K562 treated with DMSO at 1 percent for 24 hours (cell line): ENCODE data around the gene SCO2. TPM values are rescaled to one million over a fixed set of nuclear protein-coding genes. Genes with fewer than 3 reads are reported as not detected.

Experiments
- total RNA-seq: library from RNA; unstranded; fragments of 300-600 nt; gene quantifications from 2 replicates; pipeline ENCODE4 v1.2.3, GENCODE V29; 2022; ENCODE audit warnings: low read depth; ENCODE audit not compliant: insufficient read depth

SCO2 gene, protein sequence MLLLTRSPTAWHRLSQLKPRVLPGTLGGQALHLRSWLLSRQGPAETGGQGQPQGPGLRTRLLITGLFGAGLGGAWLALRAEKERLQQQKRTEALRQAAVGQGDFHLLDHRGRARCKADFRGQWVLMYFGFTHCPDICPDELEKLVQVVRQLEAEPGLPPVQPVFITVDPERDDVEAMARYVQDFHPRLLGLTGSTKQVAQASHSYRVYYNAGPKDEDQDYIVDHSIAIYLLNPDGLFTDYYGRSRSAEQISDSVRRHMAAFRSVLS
- 3.4 and 6.5 TPM in 2 replicates for total RNA-seq

DNA sequence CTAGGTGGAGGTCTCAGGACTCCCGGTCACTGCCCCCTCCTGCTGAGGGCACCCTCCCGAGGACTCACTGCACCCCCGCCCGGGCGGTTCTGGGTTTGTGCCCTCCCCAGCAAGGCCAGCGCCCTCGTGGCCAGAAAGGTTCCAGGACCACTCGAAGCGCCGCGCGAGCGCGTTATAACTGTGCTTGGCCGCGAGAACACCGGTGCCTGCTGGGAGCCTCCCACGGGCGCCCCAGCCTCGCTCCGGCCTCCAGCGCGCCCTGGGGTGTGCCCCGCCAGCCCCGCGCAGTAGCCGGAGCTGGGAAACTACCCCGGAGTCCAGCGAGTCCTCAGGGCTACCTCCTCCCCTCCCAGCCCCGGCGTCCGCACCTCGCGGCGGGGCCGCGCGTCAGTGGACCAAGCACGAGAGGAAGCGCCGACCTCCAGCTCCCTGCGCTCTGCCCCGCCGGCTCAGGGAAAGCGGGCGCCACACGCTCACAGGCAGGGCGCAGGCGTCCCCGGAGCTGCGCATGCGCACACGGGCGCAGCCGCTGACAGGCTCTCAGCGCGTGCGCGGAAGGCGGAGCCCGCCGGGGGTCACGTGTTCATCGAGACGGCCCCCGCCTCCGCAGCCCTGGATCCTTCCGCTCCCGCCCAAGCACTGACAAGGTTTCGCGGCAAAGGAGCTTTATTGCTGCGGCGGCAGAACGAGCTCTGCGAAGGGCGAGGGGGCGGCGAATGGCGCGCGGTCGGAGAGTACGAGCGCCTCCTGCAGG is at the start of gene SCO2:
Gene SCO2, minus strand, starts transcription at position 495 of the 754 bp plus-strand sequence. CDS start 1,187 bp downstream, outside the sequence.

GRCh38 chr22:50562523-50563412 is 37.4 kb upstream of the SCO2 start, which contains the start of gene SYCE3:
Gene SYCE3 (minus strand): TSS chr22:50562919. CDS start chr22:50556405, 6,514 bp downstream.

GRCh38 chr22:50545522-50546325 is 20.3 kb upstream of the SCO2 start, which contains the start of gene KLHDC7B:
Gene KLHDC7B (plus strand): TSS chr22:50545899. CDS start chr22:50546244, 345 bp downstream.

DNA sequence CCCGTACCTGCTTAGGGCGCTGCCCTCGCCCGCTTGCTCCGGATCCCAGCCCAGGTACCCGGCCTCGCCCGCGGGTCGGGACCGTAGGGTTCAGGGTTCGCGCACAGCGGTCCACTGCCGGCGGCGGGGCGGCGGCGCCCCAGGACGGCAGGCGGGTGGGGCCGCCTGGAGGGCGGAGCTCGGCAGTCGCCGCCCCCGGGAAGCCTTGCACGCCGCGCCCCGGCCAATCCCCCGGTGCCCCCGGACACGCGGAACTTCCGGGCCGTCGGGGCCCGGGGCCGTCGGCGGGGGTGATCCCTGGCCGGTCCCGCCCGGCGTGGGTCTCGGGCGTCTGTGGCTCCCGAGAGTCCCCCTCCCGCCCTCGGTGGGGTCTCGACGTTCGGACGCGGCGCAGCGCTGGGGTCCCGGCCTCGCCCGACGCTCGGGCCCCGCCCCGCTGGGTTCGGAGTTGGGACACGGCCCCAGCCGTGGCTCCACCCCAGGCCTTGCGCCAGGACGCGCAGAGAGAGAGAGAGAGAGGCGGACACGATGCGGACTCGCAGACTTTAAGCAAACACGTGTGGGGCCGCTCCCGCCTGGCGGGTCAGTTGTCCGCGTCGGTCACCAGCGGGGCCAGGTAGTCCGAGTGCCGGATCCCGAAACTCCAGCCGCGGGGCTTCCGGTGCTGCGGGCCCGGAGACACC is 4.6 kb upstream of the SCO2 start, which contains the start of gene TYMP:
Gene TYMP, minus strand, starts transcription at position 116 of the 683 bp plus-strand sequence. CDS start 303 bp downstream, outside the sequence.

GRCh38 chr22:50507991-50508884 is 17.2 kb downstream of the SCO2 start, which contains the start of gene NCAPH2:
Gene NCAPH2 (plus strand): TSS chr22:50508224. CDS start chr22:50508338, 114 bp downstream.

GRCh38 chr22:50507421-50507990 is 17.9 kb downstream of the SCO2 start, which contains the start of gene LMF2:
Gene LMF2 (minus strand): TSS chr22:50507702. CDS start chr22:50507675, 27 bp downstream.

DNA sequence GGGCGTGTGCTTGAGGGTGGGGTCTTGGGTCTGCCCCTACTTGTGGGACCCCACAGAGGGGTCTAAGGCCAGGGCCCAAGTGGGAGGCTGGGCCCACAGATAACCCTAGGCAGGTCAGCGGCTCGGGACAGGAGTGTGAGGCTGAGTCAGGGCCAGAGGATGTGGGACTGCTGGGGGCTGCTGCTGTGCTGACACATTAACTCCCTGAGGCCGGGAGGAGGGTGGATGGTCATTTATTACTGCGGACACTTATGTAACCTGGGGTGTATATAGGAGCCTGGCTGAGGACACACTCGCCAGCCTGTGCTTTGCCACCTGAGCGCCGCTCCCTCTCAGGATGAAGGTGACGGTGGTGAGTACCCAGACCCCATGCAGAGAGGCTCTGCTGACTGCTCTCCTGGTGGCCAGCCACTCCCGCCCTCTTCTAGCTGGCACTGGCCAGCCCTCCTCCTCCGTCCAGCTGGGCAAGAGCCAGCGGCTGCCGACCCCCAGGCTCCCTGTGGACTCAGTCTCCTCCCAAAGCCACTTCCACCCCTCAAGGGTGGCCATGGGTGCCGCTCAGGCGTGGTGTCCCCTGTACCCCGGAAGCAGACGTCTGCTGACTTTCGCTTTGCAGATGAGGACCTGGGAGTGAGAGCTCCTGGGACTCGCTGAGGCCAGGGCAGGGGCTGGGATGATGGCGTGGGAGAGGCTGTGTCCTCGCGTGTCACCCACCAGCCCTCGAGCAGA is 38.7 kb downstream of the SCO2 start, which contains the start of gene MIOX:
Gene MIOX, plus strand, starts transcription at position 299 of the 729 bp plus-strand sequence. Its CDS starts 39 bp downstream, at position 338.

GRCh38 chr22:50481440-50482106 is 43.8 kb downstream of the SCO2 start, which contains the start of gene ADM2:
Gene ADM2 (plus strand): TSS chr22:50481543. CDS start chr22:50481848, 305 bp downstream.

DNA sequence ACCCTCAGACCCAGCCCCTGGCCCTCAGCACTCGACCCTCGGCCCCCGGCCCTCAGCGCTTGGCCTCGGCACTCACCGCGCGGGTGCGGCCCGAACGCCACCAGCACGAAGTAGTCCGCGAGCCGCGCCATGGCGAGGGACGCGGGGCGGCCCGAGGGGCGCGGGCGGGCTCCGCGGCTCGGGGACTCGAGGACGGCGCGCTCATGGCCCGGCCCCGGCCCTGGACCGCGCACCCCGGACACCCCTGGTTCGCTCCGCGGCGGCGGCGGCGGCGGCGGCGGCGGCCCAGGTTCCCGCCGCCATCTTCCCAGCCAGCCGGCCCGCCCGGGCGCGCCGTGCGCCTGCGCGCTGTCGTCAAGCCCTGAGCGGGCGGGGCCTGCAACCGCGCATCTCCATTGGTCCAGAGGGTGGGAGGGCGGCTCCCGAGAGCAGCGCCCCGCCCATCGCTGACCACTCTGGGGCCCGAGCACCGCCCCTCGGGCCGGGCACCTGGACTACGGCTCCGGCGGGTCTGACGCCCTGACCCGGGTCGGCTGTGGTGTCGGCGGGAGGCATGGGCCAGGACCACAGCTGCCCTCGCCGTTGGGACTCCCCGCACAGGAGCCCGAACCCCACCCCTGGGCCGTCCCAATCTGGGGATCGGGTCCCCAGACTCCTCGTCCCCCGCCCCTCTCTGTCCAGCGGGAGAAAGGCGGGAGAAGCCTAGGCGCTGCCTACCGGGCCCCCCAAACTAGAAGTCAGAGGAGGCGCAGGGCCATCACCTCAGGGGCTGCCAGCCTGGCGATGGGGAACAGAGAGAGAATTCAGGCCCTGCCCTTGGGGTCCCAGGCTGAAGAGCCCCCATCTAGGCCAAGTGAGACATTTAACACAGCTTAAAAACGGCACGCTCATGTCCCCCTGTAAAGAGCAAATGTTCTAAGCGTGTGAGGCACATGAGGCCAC is 50.4 kb downstream of the SCO2 start, which contains the start of gene SBF1:
Gene SBF1, minus strand, starts transcription at position 326 of the 942 bp plus-strand sequence. Its CDS starts 195 bp downstream, at position 131.

Other genes starting within 250 kb of the SCO2 start
- 34.9 and 38.8 TPM in 2 replicates for gene PLXNB2, start 218.0 kb downstream of the SCO2 start, total RNA-seq
- gene DENND6B, start 198.6 kb downstream of the SCO2 start, total RNA-seq: 2.9 and 3.5 TPM in 2 replicates
- gene PPP6R2, start 182.3 kb downstream of the SCO2 start, total RNA-seq: 61.9 and 66.5 TPM in 2 replicates
- gene SBF1, start 50.6 kb downstream of the SCO2 start, total RNA-seq: 69.1 and 76.1 TPM in 2 replicates
- gene ADM2, start 44.1 kb downstream of the SCO2 start, total RNA-seq: 12.9 and 14.0 TPM in 2 replicates
- gene MIOX, start 38.7 kb downstream of the SCO2 start, total RNA-seq: not detected in 2 replicates
- 72.9 and 74.8 TPM in 2 replicates for gene LMF2, start 17.9 kb downstream of the SCO2 start, total RNA-seq
- gene NCAPH2, start 17.4 kb downstream of the SCO2 start, total RNA-seq: 67.3 and 87.7 TPM in 2 replicates
- gene TYMP, start 4.4 kb upstream of the SCO2 start, total RNA-seq: 2.3 and 3.7 TPM in 2 replicates
- 5.1 and 7.9 TPM in 2 replicates for gene KLHDC7B, start 20.3 kb upstream of the SCO2 start, total RNA-seq
- gene SYCE3, start 37.3 kb upstream of the SCO2 start, total RNA-seq: not detected in 2 replicates
- gene CPT1B, start 52.8 kb upstream of the SCO2 start, total RNA-seq: 6.1 and 6.2 TPM in 2 replicates
- gene CHKB, start 57.3 kb upstream of the SCO2 start, total RNA-seq: 10.0 and 15.3 TPM in 2 replicates
- 1.1 and 1.8 TPM in 2 replicates for gene MAPK8IP2, start 75.2 kb upstream of the SCO2 start, total RNA-seq
- gene ARSA, start 102.6 kb upstream of the SCO2 start, total RNA-seq: 23.1 and 29.4 TPM in 2 replicates
- gene SHANK3, start 147.2 kb upstream of the SCO2 start, total RNA-seq: 0.13 TPM in 2 replicates
- gene ACR, start 212.6 kb upstream of the SCO2 start, total RNA-seq: not detected in 2 replicates